ENCODE data around the gene FBXO38. TPM values are rescaled to one million over a fixed set of nuclear protein-coding genes. Genes with fewer than 3 reads are reported as not detected.
A peak's percentile ranks its signal among the peaks of the same experiment; 100 is the strongest.
"Not testable (repeated sequence)": the region's sequence is repeated elsewhere in the genome, so short reads cannot be mapped to it uniquely, and the experiment has no call there.

Gene FBXO38
- total and polyA plus RNA-seq, 12 donors = 12.3 to 88.2 (median 41.9) TPM

GRCh38 chr5:148459669-148460068 is 75.9 kb downstream of the FBXO38 start:
- no peak for TF ChIP-seq POLR2A (IDR thresholded peaks at IDR 0.05)
- TF ChIP-seq CTCF (IDR thresholded peaks at IDR 0.05) = no peak
- intact Hi-C loops (cut with DNase I) = no loop called here
- peak overlapping the region in 1 of 5 donors; percentile 50 for H3K27ac ChIP-seq
- DNase-seq = no peak
- no peaks in the 10 kb centered on the region for H3K36me3 ChIP-seq (replicated peaks in 1 of 2)
- H3K4me1 ChIP-seq (replicated peaks in 1 of 2) = no peaks in the 10 kb centered on the region
- H3K27me3 ChIP-seq = no peaks in the 10 kb centered on the region
- peaks cover 0 to 6% (median 0%) of the 10 kb centered on the region in 3 donors for H3K9me3 ChIP-seq (replicated peaks in 1 of 3)
- 44 to 58% (median 48%) methylated on average over 1 of the region's 1 CpG for WGBS, 4 donors
- no peak overlapping the region for H3K4me3 ChIP-seq

- Histone ChIP-seq H3K36me3 (replicated peaks in 1 of 2) (no peaks in the 10 kb centered on the region), H3K27ac (peak overlapping the region in 1 of 5 donors; percentile 15), H3K9me3 (replicated peaks in 1 of 3) (peaks cover 0 to 6% (median 0%) of the 10 kb centered on the region in 3 donors), H3K27me3 (no peaks in the 10 kb centered on the region), H3K4me1 (replicated peaks in 1 of 2) (no peaks in the 10 kb centered on the region), H3K4me3 (no peak overlapping the region)
- intact Hi-C loops (cut with DNase I) = no loop called here
- WGBS, 4 donors = 44 to 56% (median 51%) methylated on average over 4 of the region's 4 CpGs
- no peak for DNase-seq
- TF ChIP-seq CTCF (IDR thresholded peaks at IDR 0.05) (no peak), POLR2A (IDR thresholded peaks at IDR 0.05) (no peak)
These were observed 81.8 kb downstream of the FBXO38 start for GRCh38 chr5:148465381-148466235.

GRCh38 chr5:148466236-148466580 is 82.5 kb downstream of the FBXO38 start:
- Histone ChIP-seq H3K27me3 (no peaks in the 10 kb centered on the region), H3K4me3 (no peak overlapping the region), H3K9me3 (replicated peaks in 1 of 3) (peaks cover 0 to 6% (median 0%) of the 10 kb centered on the region in 3 donors), H3K27ac (peak overlapping the region in 1 of 5 donors; percentile 15), H3K36me3 (replicated peaks in 1 of 2) (no peaks in the 10 kb centered on the region), H3K4me1 (replicated peaks in 1 of 2) (no peaks in the 10 kb centered on the region)
- intact Hi-C loops (cut with DNase I) = no loop called here
- TF ChIP-seq CTCF (IDR thresholded peaks at IDR 0.05) = no peak
- TF ChIP-seq POLR2A (IDR thresholded peaks at IDR 0.05) = no peak
- WGBS, 4 donors = 61 to 72% (median 63%) methylated on average over 4 of the region's 4 CpGs
- DNase-seq = no peak

GRCh38 chr5:148467958-148468357 is 84.2 kb downstream of the FBXO38 start:
- intact Hi-C loops (cut with DNase I) = no loop called here
- DNase-seq = no peak
- Histone ChIP-seq H3K27ac (no peak overlapping the region), H3K4me3 (no peak overlapping the region), H3K27me3 (no peaks in the 10 kb centered on the region), H3K4me1 (replicated peaks in 1 of 2) (no peaks in the 10 kb centered on the region), H3K36me3 (replicated peaks in 1 of 2) (no peaks in the 10 kb centered on the region), H3K9me3 (replicated peaks in 1 of 3) (no peaks in the 10 kb centered on the region)
- TF ChIP-seq CTCF (IDR thresholded peaks at IDR 0.05) = no peak
- TF ChIP-seq POLR2A (IDR thresholded peaks at IDR 0.05) = no peak
- 93 to 100% (median 96%) methylated on average over 1 of the region's 1 CpG for WGBS, 4 donors

- H3K36me3 ChIP-seq (replicated peaks in 1 of 2); H3K27ac ChIP-seq; H3K9me3 ChIP-seq (replicated peaks in 1 of 3); intact Hi-C loops (cut with DNase I); H3K4me3 ChIP-seq; H3K4me1 ChIP-seq (replicated peaks in 1 of 2); DNase-seq; H3K27me3 ChIP-seq: not testable (repeated sequence)
- whole genome bisulfite sequencing, 4 donors = 82 to 89% (median 84%) methylated on average over 5 of the region's 5 CpGs
These were observed 85.0 kb downstream of the FBXO38 start for GRCh38 chr5:148468746-148469145.

All from adrenal gland (tissue), 12 donors.